ENCODE results near the gene LCN1. TPM values are rescaled to one million over a fixed set of nuclear protein-coding genes. Genes with fewer than 3 reads are reported as not detected.

The LCN1 gene
- total and polyA plus RNA-seq, 2 of the 4 experiments (the other 2 are of a cell fraction), result not detected

DNA sequence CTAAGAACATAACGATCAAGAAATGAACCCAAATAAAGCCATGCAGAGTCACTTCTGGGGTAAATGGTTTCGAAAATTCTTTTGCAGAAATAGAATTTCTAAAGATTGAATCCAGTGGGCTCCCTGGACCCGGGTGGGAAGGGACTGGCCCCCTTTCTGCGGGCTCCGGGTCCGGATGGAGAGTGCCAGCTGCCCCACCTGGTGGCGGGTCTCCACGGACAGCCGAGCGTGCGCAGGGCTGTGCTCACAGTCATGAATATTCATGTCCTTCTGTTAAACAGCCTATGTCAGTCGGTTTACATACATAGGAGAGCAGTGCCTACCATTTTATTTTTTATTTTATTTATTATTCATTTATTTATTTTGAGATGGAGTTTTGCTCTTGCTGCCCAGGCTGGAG, 46.3 kb upstream of the LCN1 start:
- no CpG with 5 or more reads among the region's 12 CpGs for WGBS, 2 experiments (ENCODE audit: extremely low coverage in 2 of 2, insufficient read length in 1 of 2)
- in situ Hi-C loops (cut with MboI; ENCODE audit: low sequenced_read_pairs) (no loop called here), intact Hi-C loops (cut with micrococcal nuclease) (no loop called here), dilution Hi-C loops (cut with HindIII; ENCODE audit: low sequenced_read_pairs, unreplicated experiment) (no loop called here)
- Histone ChIP-seq H2BK5ac (ENCODE audit: low read depth, low read length, poor library complexity, severe bottlenecking) (no peak overlapping the region), H3K18ac (ENCODE audit: low read depth, low read length) (no peak overlapping the region), H3K4me1 (ENCODE audit: control insufficient read depth, insufficient read depth, low read length) (peaks cover 2% of the 10 kb centered on the region; the same call in 1 of the 2 replicates), H2AK5ac (ENCODE audit: low read depth, low read length) (no peak overlapping the region), H3K27me3 (ENCODE audit: control insufficient read depth, insufficient read depth, low read length) (no peaks in the 10 kb centered on the region), H3K23ac (ENCODE audit: low read depth, low read length) (no peak overlapping the region), H3K14ac (replicated peaks; ENCODE audit: low read depth, low read length) (no peak overlapping the region), H2BK120ac (ENCODE audit: low read depth, low read length) (no peak overlapping the region), H2AK9ac (replicated peaks; ENCODE audit: low read depth, low read length, poor library complexity) (no peak overlapping the region), H2BK15ac (ENCODE audit: low read depth, low read length) (no peak overlapping the region), H4K20me1 (ENCODE audit: insufficient read depth, low read length) (no peaks in the 10 kb centered on the region), H3K27ac (ENCODE audit: insufficient read depth, low read length) (no peak overlapping the region), H3K36me3 (ENCODE audit: control insufficient read depth, insufficient read depth, low read length) (no peaks in the 10 kb centered on the region), H3K4me3 (ENCODE audit: insufficient read depth, low read depth, low read length) (no peak overlapping the region), H3K9me3 (ENCODE audit: control insufficient read depth, insufficient read depth, low read length) (no peaks in the 10 kb centered on the region), H4K5ac (ENCODE audit: low read depth, low read length) (no peak overlapping the region), H3K4me2 (ENCODE audit: low read depth, low read length) (no peak overlapping the region), H3K56ac (ENCODE audit: extremely low read depth, insufficient read depth, low read length) (no peak overlapping the region), H2AFZ (replicated peaks; ENCODE audit: low read length, poor library complexity) (no peak overlapping the region), H4K91ac (ENCODE audit: insufficient read depth, low read depth, low read length) (no peak overlapping the region), H3K79me1 (ENCODE audit: low read depth in 1 of 2, low read length in 2 of 2) (no peaks in the 10 kb centered on the region), H3K9ac (ENCODE audit: low read depth, low read length) (no peak overlapping the region), H4K8ac (ENCODE audit: low read depth in 2 of 2, low read length in 2 of 2) (no peak overlapping the region), H3K4ac (ENCODE audit: low read depth, low read length) (no peak overlapping the region), H3K9me1 (ENCODE audit: insufficient read depth, low read length) (no peaks in the 10 kb centered on the region), H2BK20ac (ENCODE audit: low read depth, low read length) (no peak overlapping the region)
- CTCF ChIA-PET, result no interaction called here
- 0 out of 2 replicates have a peak, but pooled peaks have one; percentile 30 for ATAC-seq (ENCODE audit: low read depth)
- POLR2A ChIA-PET (ENCODE audit: unreplicated experiment), result no interaction called here
- TF ChIP-seq, protein P1, sequence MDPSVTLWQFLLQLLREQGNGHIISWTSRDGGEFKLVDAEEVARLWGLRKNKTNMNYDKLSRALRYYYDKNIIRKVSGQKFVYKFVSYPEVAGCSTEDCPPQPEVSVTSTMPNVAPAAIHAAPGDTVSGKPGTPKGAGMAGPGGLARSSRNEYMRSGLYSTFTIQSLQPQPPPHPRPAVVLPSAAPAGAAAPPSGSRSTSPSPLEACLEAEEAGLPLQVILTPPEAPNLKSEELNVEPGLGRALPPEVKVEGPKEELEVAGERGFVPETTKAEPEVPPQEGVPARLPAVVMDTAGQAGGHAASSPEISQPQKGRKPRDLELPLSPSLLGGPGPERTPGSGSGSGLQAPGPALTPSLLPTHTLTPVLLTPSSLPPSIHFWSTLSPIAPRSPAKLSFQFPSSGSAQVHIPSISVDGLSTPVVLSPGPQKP (IDR thresholded peaks at IDR 0.05; ENCODE audit: borderline replicate concordance, low read depth, low read length), result no peak
- peak; percentile 38 for TF ChIP-seq CTCF (conservative IDR thresholded peaks at IDR 0.05; ENCODE audit: low read depth, low read length)
- peak; percentile 26; the same call in 1 of the 2 replicates for TF ChIP-seq SMC3 (IDR thresholded peaks at IDR 0.05; ENCODE audit: low read depth, low read length)
- peak; percentile 35 for TF ChIP-seq RAD21 (IDR thresholded peaks at IDR 0.05; ENCODE audit: low read length)
- TF ChIP-seq POLR2A (IDR thresholded peaks at IDR 0.05; ENCODE audit: low read depth, low read length), result no peak
- no peak for DNase-seq
- BruUV-seq (replicated peaks), result no TSS peak

Data from IMR-90 (cell line).